Peyer's patch (tissue), 4 donors: Measurements from ENCODE around the gene TIMP2. TPM values are rescaled to one million over a fixed set of nuclear protein-coding genes. Genes with fewer than 3 reads are reported as not detected.
A peak's percentile ranks its signal among the peaks of the same experiment; 100 is the strongest.

Experiments used
- DNase-seq, 3 donors: peaks; one replicate each; pipeline ENCODE4 v3.0.0-alpha.2; 2017 to 2019
- H3K27ac ChIP-seq, 4 donors: fragments of 200-600 bp; sonication (generic); one replicate each; pipeline ENCODE4 v1.5.1; 2016 to 2019
- H3K27me3 ChIP-seq, 2 donors: fragments of 200-600 bp; sonication (generic); one replicate each; pipeline ENCODE4 v1.5.1; 2019
- H3K36me3 ChIP-seq, 3 donors: fragments of 200-600 bp; sonication (generic); one replicate each; pipeline ENCODE4 v1.5.1; 2016 to 2019
- H3K4me1 ChIP-seq, 4 donors: fragments of 200-600 bp; sonication (generic); one replicate each; pipeline ENCODE4 v1.5.1; 2016 to 2019
- H3K4me3 ChIP-seq, 4 donors: fragments of 200-600 bp; sonication (generic); 1 replicate in 3 of 4; 2 replicates in 1 of 4; pipeline ENCODE4 v1.5.1; 2016 to 2019; ENCODE audit warnings: mild to moderate bottlenecking in 1 of 4
- H3K9me3 ChIP-seq, 4 donors: fragments of 200-600 bp; sonication (generic); one replicate each; pipeline ENCODE4 v1.5.1; 2016 to 2019; ENCODE audit warnings: mild to moderate bottlenecking in 1 of 4
- POLR2A ChIP-seq, 2 donors: fragments of 450-650 bp; IDR thresholded peaks; one replicate each; pipeline ENCODE4 v1.5.1; 2017; ENCODE audit warnings: antibody characterized with exemption in 2 of 2, mild to moderate bottlenecking in 2 of 2, moderate library complexity in 2 of 2
- total RNA-seq, 4 donors: library from RNA; depleted of rRNA; stranded (reverse); fragments of >200 nt; gene quantifications; one replicate each; pipeline ENCODE4 v1.1.0, GENCODE V29; 2016
- TF ChIP-seq, protein P1 (sequence below), 6 experiments: fragments of 450-650 bp in 4 of 6; fragments of 200-600 bp in 2 of 6; sonication (generic) in 1 of 6; IDR thresholded peaks; one replicate each; pipeline ENCODE4 v1.5.1; 2017 to 2019; ENCODE audit warnings: antibody characterized with exemption in 6 of 6, mild to moderate bottlenecking in 3 of 6, moderate library complexity in 1 of 6

The TIMP2 gene
- total RNA-seq, 4 donors from 2014 or later, result 27.2 to 73.2 (median 45.0) TPM

DNA sequence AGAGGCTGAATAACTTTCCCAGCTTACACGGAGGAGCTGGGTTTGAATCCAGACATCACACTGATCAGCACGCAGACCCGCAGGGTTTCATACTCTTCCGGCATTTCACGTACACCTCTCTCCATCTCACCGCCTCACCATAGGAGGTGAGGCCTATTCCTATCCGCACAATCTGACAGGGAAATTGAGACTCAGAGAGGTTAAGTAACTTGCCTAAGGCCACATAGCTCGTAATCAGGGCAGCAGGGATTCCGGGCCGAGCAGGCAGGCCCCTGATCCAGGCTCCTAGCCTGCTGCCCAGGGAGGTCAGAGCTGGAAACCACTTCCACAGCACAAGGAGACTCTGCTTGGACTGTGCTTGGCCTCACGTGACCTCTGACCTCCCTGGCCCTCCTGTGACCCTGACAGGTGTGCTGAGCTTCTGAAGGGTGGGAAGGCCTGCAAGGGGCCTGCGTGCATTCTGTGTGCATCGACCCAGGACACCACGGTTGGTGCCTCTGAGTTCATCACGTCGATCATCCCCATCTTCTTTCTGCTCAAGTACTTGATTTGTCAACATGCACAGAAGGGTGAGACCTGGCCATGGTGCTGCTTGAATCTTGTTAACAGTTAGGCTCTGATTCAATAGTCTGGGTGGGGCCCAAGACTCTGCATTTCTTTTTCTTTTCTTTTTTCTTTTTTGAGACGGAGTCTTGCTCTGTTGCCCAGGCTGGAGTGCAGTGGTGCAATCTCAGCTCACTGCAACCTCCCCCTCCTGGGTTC, 26.9 kb downstream of the TIMP2 start:
- peaks cover 0 to 25% (median under 1%) of the 10 kb centered on the region in 4 donors for H3K4me1 ChIP-seq
- H3K9me3 ChIP-seq, result no peaks in the 10 kb centered on the region
- TF ChIP-seq, protein P1, sequence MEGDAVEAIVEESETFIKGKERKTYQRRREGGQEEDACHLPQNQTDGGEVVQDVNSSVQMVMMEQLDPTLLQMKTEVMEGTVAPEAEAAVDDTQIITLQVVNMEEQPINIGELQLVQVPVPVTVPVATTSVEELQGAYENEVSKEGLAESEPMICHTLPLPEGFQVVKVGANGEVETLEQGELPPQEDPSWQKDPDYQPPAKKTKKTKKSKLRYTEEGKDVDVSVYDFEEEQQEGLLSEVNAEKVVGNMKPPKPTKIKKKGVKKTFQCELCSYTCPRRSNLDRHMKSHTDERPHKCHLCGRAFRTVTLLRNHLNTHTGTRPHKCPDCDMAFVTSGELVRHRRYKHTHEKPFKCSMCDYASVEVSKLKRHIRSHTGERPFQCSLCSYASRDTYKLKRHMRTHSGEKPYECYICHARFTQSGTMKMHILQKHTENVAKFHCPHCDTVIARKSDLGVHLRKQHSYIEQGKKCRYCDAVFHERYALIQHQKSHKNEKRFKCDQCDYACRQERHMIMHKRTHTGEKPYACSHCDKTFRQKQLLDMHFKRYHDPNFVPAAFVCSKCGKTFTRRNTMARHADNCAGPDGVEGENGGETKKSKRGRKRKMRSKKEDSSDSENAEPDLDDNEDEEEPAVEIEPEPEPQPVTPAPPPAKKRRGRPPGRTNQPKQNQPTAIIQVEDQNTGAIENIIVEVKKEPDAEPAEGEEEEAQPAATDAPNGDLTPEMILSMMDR (IDR thresholded peaks at IDR 0.05), result no peak
- TF ChIP-seq POLR2A (IDR thresholded peaks at IDR 0.05), result no peak
- no peak overlapping the region for H3K27ac ChIP-seq
- DNase-seq, result no peak
- no peak overlapping the region for H3K4me3 ChIP-seq
- no peaks in the 10 kb centered on the region for H3K36me3 ChIP-seq
- H3K27me3 ChIP-seq, result no peaks in the 10 kb centered on the region

- Histone ChIP-seq H3K27ac (no peak overlapping the region), H3K4me1 (peaks cover 0 to 25% (median 4%) of the 10 kb centered on the region in 4 donors), H3K4me3 (no peak overlapping the region), H3K36me3 (no peaks in the 10 kb centered on the region), H3K27me3 (no peaks in the 10 kb centered on the region), H3K9me3 (no peaks in the 10 kb centered on the region)
- no peak for TF ChIP-seq POLR2A (IDR thresholded peaks at IDR 0.05)
- TF ChIP-seq, protein P1 (IDR thresholded peaks at IDR 0.05), result no peak
- no peak for DNase-seq
Observed at GRCh38 chr17:78897664-78898047, 27.5 kb downstream of the TIMP2 start.

GRCh38 chr17:78896834-78897663, 28.1 kb downstream of the TIMP2 start:
- Histone ChIP-seq H3K4me3 (no peak overlapping the region), H3K9me3 (no peaks in the 10 kb centered on the region), H3K36me3 (no peaks in the 10 kb centered on the region), H3K27me3 (no peaks in the 10 kb centered on the region), H3K4me1 (peaks cover 0 to 30% (median 5%) of the 10 kb centered on the region in 4 donors), H3K27ac (peak overlapping the region in 1 of 4 donors; percentile 17)
- TF ChIP-seq, protein P1 (IDR thresholded peaks at IDR 0.05), result no peak
- no peak for TF ChIP-seq POLR2A (IDR thresholded peaks at IDR 0.05)
- no peak for DNase-seq

GRCh38 chr17:78896091-78896833, 28.9 kb downstream of the TIMP2 start:
- Histone ChIP-seq H3K27ac (peak overlapping the region in 1 of 4 donors; percentile 17), H3K9me3 (no peaks in the 10 kb centered on the region), H3K27me3 (no peaks in the 10 kb centered on the region), H3K36me3 (no peaks in the 10 kb centered on the region), H3K4me1 (peaks cover 0 to 37% (median 5%) of the 10 kb centered on the region in 4 donors), H3K4me3 (no peak overlapping the region)
- no peak for TF ChIP-seq POLR2A (IDR thresholded peaks at IDR 0.05)
- TF ChIP-seq, protein P1 (IDR thresholded peaks at IDR 0.05), result no peak
- DNase-seq, result no peak

DNA sequence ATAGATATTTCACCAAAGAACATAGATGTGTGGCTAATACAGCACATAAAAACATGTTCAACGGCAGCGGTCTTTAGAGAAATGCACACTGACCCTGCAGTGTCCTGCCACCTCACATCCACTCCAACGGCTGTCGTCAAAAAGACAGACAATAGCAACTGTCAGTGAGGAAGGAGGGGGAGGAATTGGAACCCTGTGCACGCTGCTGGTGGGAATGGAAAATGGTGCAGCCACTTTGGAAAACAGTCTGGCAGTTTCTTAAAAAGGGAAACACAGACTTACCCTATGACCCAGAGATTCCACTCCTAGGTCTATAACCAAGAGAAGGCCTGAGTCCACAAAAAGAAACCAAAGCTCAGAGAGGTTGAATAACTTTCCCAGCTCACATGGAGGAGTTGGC, 29.9 kb downstream of the TIMP2 start:
- Histone ChIP-seq H3K36me3 (no peaks in the 10 kb centered on the region), H3K27ac (no peak overlapping the region), H3K4me3 (no peak overlapping the region), H3K27me3 (no peaks in the 10 kb centered on the region), H3K9me3 (no peaks in the 10 kb centered on the region), H3K4me1 (peaks cover 0 to 42% (median 10%) of the 10 kb centered on the region in 4 donors)
- no peak for TF ChIP-seq POLR2A (IDR thresholded peaks at IDR 0.05)
- TF ChIP-seq, protein P1 (IDR thresholded peaks at IDR 0.05), result no peak
- no peak for DNase-seq
